AG10803 (cell line): ENCODE data around the gene UNC5C.

Experiments used
- DNase-seq: peaks from one replicate; pipeline ENCODE4 v3.0.0; 2010; ENCODE audit warnings: low read depth
- H3K4me3 ChIP-seq: 2 replicates; pipeline ENCODE4 v1.5.1; 2011; ENCODE audit warnings: mild to moderate bottlenecking, low read length, control low read depth
- TF ChIP-seq, protein P1 (sequence below): conservative IDR thresholded peaks from 2 replicates; pipeline ENCODE4 v1.5.1; 2011; ENCODE audit warnings: mild to moderate bottlenecking, low read length, control low read depth, inconsistent platforms

UNC5C gene

DNA sequence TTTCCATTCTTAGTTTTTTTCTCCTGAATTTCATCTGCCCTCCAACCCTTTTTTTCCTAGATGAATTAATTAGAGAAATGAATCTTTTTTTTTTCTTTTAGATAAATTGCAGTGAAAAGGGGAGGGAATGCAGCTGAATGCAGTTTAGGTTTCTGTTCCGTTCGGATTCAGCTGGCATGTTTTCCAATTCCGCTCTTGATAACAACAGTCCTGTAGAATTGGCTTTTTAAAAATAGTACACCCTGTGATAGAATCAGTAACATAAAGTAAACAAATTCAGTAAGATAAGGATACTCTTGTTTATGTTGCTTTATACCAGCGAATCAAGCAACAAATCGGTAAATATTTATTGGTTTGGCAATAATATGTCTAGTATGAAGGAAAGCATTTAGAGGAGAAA is 103.5 kb downstream of the UNC5C start:
- no peak overlapping the region for H3K4me3 ChIP-seq
- TF ChIP-seq, protein P1, sequence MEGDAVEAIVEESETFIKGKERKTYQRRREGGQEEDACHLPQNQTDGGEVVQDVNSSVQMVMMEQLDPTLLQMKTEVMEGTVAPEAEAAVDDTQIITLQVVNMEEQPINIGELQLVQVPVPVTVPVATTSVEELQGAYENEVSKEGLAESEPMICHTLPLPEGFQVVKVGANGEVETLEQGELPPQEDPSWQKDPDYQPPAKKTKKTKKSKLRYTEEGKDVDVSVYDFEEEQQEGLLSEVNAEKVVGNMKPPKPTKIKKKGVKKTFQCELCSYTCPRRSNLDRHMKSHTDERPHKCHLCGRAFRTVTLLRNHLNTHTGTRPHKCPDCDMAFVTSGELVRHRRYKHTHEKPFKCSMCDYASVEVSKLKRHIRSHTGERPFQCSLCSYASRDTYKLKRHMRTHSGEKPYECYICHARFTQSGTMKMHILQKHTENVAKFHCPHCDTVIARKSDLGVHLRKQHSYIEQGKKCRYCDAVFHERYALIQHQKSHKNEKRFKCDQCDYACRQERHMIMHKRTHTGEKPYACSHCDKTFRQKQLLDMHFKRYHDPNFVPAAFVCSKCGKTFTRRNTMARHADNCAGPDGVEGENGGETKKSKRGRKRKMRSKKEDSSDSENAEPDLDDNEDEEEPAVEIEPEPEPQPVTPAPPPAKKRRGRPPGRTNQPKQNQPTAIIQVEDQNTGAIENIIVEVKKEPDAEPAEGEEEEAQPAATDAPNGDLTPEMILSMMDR: no peak
- no peak for DNase-seq

DNA sequence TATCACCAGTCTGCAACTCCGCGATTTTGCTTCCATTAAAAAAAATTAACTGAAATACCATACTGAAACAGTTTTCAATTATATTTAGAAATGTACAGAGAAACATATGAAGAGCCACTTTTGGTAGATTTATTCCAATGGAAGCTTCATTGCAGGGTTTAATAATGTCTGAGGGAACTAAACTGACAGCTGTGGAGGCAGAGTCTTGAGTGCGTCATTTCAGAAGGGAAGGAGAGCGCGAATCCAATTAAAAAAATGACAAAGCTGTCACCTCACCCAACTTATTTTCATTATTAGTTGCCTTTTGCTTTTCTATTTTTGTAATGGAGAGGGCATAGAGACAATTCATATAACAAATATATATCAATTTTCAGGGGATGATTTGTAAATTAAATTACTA is 104.0 kb downstream of the UNC5C start:
- TF ChIP-seq, protein P1: no peak
- DNase-seq: no peak
- no peak overlapping the region for H3K4me3 ChIP-seq

DNA sequence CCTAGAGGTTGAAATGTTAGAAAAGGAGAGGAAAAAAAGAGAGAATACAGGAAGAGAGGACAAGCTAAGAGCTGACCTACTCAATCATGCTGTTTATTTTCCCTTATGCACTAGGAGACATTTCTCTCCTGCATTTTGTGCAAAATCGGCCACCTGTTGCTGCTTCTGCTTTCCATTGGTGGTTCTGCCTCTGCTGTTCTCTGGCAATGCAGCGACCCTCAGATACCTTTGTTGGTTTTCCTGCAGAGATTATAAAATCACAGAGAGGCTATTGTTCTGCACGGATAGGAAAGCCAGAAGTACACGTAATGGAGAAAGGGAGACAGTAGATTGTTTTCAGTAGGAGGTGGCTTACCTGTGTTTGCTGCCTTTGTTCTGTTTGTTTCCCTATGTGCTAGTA is 108.9 kb downstream of the UNC5C start:
- no peak for DNase-seq
- no peak overlapping the region for H3K4me3 ChIP-seq
- TF ChIP-seq, protein P1: no peak

DNA sequence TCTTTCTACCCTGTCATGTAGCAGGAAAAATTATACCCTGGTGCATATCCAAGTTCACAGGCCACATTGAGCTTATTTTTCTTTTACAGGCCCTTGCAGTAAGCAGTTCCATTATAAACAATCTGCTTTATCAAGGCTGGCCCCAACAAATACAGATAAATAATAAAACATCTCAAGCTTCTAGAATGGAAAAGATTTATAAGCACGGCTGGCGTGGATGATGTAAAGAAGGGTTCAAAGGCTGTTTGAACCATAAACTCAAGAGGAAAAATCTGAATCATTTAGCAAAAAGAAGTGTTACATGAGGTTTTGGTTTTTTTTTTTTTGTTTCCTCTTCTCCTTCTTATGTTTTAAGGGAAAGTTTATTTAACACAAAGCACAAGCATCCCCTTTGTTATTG is 109.7 kb downstream of the UNC5C start:
- TF ChIP-seq, protein P1: no peak
- H3K4me3 ChIP-seq: no peak overlapping the region
- DNase-seq: no peak

DNA sequence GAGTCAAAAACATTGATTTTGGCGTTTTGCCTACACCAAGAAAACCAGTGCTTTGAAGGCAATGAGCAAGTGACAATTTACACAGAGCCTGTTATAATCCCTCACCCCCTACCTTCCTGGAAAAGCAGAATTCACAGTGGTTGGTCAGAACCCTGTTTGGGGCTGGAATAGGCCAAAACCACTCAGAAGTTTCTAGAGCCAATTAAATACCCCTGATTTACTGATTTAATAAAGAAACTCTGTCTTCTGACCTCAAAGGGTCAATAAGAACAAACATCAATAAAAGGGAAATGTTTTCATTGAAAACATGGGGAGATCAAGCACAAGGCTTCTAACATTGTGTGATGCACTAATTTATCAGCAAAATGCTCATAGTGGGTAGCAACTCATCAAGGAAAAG is 116.3 kb downstream of the UNC5C start:
- TF ChIP-seq, protein P1: no peak
- H3K4me3 ChIP-seq: no peak overlapping the region
- no peak for DNase-seq

DNA sequence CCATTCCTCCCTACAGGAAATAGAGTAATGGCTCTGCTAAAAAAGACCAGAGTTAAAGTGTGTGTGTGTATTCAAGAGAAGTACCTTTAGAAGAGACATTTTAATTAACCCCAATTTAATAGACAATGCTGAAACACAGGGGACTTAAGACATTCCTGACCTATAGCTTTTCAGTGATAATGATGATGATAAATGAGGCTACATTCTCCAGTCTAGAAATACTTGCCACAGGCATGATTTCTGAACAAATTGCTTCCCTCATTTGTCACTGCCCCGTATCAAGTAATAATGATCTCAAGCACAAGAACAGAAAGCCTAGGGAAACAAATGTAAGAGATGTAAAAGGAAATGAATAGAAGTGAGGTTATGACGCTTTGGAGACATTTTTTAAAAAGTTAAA is 117.1 kb downstream of the UNC5C start:
- H3K4me3 ChIP-seq: no peak overlapping the region
- no peak for DNase-seq
- TF ChIP-seq, protein P1: no peak

DNA sequence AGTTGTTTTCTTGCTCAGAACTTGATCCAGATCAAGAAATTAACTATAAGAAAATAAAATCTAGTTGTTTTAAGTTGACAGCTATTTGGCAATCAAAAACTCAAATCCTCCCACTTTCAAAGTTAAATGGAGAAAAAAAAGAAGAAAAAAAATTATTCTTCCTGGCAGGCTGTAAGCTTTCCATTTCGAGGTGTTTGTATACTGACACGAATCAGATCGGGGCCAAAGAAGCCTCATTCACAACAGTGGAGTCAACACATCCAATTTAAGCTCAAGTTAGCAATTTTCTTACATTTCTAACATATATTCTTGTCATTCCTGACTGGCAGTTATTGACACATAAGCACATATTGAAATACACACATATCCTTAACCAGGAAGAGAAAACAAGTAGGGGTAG is 119.4 kb downstream of the UNC5C start:
- TF ChIP-seq, protein P1: no peak
- no peak overlapping the region for H3K4me3 ChIP-seq

More for the DNA sequence above, 119.4 kb downstream of the UNC5C start:
- DNase-seq: no peak
